T follicular helper cell (primary cell): ENCODE data around the gene PHETA1.

Experiments
- DNase-seq: peaks from one replicate; pipeline ENCODE4 v3.0.0-alpha.2; 2020; ENCODE audit warnings: low read depth

The PHETA1 gene

DNA sequence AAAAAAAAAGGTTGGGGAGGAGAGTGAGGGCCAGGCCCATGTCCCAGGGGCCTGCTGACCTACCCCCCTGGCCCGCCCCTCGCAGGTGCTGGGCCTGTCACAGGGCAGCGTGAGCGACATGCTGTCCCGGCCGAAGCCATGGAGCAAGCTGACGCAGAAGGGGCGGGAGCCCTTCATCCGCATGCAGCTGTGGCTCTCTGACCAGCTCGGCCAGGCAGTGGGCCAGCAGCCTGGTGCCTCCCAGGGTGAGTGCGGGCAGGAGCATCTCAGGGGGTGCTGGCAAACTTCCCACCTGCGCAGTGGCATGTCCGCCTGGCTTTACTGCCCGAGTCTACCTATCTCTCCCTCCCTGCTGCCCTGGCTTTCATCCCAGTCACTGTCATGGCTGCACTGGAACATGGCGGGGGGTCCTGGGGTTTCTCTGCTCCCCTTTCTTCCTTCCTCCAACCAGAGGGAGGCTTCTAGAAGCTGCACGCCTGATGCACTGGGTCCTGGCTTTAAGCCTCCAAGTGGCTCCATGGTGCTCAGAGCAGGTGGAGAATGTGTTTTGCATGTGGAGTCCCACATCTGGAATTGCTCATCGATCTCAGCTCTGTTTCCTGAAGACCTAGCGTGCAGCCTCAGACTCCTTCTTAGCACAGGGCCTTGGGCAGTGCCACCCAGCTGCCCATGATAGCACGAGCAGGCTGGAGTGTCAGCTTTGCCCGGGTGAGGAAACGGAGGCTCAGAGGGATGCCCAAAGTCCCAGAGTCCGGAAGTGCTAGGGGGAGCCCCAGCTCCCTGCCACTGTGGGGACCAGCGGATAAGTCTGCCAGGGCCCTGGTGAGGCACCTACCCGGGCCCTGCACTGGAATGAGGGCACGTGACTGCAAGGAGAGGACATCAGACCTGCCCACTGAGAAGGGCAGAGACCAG is 46.3 kb downstream of the PHETA1 start:
- DNase-seq: no peak

DNA sequence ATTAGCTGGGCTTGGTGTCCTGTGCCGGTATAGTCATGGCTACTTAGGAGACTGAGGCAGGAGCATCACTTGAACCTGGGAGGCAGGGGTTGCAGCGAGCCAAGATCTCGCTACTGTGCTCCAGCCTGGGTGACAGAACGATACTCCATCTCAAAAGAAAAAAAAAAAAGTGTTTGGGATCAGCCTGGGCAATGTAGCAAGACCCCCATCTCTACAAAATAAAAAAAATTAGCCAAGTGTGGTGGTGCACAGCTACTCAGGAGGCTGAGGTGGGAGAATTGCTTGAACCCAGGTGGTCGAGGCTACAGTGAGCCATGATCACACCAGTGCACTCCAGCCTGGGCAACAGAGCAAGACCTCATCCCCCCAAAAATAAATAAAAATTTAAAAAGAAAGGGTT is 47.6 kb downstream of the PHETA1 start:
- DNase-seq: no peak

DNA sequence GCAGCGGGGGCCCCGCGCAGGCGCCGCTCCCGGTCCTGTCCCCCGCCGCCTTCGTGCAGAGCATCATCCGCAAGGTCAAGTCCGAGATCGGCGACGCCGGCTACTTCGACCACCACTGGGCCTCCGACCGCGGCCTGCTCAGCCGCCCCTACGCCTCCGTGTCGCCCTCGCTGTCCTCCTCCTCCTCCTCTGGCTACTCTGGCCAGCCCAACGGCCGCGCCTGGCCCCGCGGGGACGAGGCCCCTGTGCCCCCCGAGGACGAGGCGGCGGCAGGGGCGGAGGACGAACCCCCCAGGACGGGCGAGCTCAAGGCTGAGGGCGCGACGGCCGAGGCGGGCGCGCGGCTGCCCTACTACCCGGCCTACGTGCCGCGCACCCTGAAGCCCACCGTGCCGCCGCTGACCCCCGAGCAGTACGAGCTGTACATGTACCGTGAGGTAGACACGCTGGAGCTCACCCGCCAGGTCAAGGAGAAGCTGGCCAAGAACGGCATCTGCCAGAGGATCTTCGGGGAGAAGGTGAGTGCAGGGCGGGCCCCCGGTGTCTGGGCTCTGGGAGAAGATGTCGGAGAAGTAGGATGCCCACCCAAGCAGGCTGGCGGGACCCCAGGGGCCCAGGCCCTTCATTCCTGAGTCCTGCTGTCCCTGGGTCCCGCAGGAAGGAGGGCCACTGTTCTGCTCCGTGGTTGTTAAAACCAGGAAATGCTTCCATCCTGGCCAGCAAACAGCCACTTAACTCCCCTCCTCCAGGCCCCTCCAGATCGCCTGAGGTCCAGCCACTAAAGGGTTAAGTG is 48.4 kb downstream of the PHETA1 start:
- no peak for DNase-seq

DNA sequence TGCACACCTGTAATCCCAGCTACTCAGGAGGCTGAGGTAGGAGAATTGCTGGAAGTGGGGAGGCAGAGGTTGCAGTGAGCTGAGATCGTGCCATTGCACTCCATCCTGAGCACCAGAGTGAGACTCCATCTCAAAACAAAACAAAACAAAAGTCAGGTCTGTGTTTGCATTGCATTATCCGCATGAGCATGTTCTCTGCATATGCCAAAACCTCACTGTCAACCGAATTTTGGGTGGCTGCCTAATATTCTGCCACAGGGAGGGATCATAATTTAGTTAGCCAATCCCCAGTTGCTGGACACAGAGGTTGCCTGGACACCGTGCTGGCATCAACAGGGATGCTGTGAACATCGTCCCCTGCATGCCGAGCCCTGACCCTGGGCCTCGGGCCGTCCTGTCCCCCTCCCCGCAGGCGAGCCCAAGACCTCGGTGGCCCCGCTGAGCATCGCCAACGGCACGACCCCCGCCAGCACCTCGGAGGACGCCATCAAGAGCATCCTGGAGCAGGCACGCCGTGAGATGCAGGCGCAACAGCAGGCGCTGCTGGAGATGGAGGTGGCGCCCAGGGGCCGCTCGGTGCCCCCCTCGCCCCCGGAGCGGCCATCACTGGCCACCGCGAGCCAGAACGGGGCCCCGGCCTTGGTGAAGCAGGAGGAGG is 49.2 kb downstream of the PHETA1 start:
- DNase-seq: no peak

DNA sequence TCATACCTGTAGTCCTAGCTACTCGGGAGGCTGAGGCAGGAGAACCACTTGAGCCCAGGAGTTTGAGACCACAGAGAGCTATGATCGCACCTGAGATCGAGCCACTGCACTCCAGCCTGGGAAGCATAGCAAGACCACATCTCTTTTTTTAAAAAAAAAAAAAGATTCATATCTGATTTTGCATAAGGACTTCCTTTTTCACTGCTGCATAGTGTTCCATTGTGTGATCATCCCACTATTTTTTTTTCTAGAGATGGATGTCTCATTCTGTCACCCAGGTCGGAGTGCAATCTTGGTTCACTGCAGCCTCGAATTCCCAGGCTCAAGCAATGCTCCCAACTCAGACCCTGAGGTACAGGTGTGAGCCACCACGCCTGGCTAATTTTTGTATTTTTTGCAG is 50.4 kb downstream of the PHETA1 start:
- no peak for DNase-seq

DNA sequence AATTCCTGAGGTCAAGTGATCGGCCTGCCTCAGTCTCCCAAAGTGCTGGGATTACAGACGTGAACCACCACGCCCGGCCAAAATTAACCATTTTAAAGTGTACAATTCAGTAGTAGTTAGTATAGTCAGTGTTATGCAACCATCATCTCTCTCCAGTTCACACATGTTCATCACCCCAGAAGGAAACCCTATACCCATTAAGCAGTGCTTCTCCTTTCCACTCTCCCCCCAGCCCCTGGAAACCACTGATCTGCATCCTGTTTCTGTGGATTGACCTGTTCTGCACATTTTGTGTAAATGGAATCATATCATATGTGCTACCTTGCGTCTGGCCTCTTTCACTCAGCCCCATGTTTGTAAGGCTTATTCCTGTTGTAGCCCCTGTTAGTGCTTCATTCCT is 52.2 kb downstream of the PHETA1 start:
- DNase-seq: no peak

DNA sequence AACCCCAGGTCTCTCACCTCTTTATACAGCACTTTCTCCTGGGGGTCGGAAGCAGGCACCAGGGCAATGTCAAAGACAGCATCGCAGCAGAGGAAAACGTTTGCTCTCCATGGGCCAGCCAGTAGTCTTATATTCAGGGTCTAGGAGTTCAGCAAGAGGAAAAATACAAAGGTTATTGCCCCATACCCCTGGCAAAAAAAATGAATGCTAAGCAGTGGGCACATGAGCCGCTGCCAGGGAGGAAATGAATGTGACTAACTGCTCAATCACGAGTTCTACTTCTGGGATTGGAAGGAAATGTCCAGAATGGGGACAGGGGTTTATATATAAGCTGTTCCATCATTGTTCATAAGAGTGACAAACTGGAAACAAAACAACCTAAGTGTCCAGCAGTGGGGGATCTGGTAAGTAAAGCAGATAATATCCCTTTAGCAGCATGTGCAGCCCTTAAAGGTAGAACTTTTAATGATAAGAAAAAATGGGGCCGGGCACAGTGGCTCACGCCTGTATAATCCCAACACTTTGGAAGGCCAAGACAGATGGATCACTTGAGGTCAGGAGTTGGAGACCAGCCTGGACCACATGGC is 53.8 kb downstream of the PHETA1 start:
- no peak for DNase-seq

DNA sequence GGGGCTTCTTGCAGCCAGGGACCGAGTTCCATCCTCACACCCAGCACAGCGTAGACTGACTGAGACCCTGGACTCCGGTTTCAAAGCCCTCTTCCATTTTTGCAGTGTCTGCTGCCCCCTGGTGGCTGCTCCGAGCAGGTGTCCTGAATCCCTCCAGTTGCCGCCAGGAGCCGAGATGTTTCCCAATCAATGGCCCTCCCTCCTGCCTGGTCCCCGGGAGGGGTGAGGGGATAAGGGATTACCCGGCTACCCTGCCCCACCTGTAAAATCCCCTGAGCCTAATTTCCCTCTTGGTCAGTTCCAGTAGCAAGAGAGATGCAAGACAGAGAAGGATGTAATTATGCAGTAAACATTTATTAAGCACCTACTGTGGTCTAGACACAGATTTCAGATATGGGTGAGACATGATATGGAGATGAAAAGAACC is 55.0 kb downstream of the PHETA1 start:
- DNase-seq: peak; percentile 61

DNA sequence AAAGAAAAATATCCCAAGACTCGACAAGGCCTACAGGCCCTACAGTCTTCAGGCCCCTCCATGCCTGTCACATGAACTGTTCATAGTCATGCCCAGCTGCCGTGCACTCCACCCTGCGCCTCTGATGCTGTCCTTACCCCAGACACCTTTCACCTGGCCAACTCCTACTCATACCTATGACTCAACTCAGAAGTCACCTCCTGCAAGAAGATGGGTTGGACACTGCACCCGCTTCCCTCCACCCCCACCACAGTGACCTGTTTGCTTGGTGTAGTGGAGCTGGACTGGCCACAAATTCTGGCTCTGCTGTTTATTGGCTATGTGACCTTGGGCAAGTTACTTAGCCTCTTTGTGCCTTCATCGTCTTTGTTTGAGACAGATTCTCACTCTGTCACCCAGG is 56.2 kb downstream of the PHETA1 start:
- no peak for DNase-seq

DNA sequence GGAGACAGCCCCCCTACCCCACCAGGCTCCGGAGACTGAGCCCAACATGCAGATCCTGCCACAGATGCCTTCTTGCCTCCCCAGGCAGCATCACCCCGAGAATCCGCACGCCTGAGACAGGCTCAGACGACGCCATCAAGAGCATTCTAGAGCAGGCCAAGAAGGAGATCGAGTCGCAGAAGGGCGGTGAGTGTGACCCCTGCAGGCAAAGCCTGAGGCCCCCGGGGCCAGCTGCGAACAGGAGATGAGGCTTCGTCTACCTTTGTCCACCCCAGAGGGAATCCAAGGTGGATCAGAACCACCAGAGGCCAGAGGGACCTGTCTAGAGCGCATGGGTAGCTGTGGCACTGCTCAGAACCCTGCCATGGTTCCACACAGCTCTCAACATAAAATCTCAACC is 56.9 kb downstream of the PHETA1 start:
- DNase-seq: no peak

DNA sequence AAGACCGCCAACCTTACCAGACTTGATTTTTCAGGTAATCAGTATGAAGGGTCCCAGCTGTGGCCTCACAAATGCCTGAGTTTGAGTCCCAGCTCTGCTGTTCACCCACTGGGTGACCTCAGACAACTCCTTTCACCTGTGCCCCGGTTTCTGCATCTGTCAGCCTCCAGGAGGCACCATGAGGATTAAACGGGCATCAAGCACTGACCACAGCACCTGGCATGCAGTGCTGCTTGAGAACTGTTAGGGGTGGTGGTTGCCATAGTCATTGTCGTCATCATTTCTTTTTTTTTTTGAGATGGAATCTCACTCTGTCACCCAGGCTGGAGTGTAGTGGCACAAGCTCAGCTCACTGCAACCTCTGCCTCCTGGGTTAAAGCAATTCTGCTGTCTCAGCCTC is 57.9 kb downstream of the PHETA1 start:
- DNase-seq: no peak
